HCT116 (cell line): ENCODE measurements around the gene NRP1. TPM values are rescaled to one million over a fixed set of nuclear protein-coding genes. Genes with fewer than 3 reads are reported as not detected.

Source experiments
- ATAC-seq: fragments of 200-7000 bp; cut with Tn5 transposase; 2 replicates; pipeline ENCODE4 v1.9.1; 2020; ENCODE audit warnings: mild to moderate bottlenecking, moderate library complexity
- BruUV-seq: library from RNA; stranded (reverse); fragments of 400-500 nt; replicated peaks from 2 replicates; lab custom pipeline; 2021; lab: Mats Ljungman, UMichigan
- CTCF ChIA-PET: fragments of 300-600 bp; sonication (Branson Sonifier 250); formaldehyde crosslinking; loops from one replicate; lab custom pipeline; 2021; ENCODE audit warnings: antibody characterized with exemption; lab: Charles Lee
- POLR2A ChIA-PET: fragments of 300-600, 350-600 bp; sonication (Branson Sonifier 250); formaldehyde crosslinking; loops from one replicate; lab custom pipeline; 2021; ENCODE audit warnings: antibody characterized with exemption; lab: Charles Lee
- RAD21 ChIA-PET, 2 experiments: fragments of 300-600 bp; sonication (Branson Sonifier 250); formaldehyde crosslinking; loops; one replicate each; lab custom pipeline; 2023; ENCODE audit warnings: low total read pairs in 2 of 2; ENCODE audit not compliant: uncharacterized antibody in 2 of 2, unreplicated experiment in 2 of 2, low non-redundant PET in 1 of 2; lab: Charles Lee
- DNase-seq: peaks from one replicate; pipeline ENCODE4 v3.0.0-alpha.2; 2010; ENCODE audit warnings: low read depth, low spot score
- H2AFZ ChIP-seq: fragments of 200-600 bp; shearing (Covaris generic), sonication (generic); 2 replicates; pipeline ENCODE4 v1.6.1; 2017; ENCODE audit warnings: low read depth, mixed run types, mixed read lengths, antibody characterized with exemption, low read length; ENCODE audit not compliant: poor library complexity, severe bottlenecking
- H3K27ac ChIP-seq: 2 replicates; pipeline ENCODE4 v1.5.1; 2012; ENCODE audit warnings: low read depth, low read length
- H3K27me3 ChIP-seq: fragments of 200-600 bp; sonication (generic); 2 replicates; pipeline ENCODE4 v1.6.1; 2016; ENCODE audit warnings: mixed run types, low read length, mixed read lengths; ENCODE audit not compliant: insufficient read depth
- H3K36me3 ChIP-seq, 2 experiments: fragments of 200-500 bp in 1 of 2; fragments of 200-600 bp in 1 of 2; sonication (Bioruptor generic) in 1 of 2; sonication (generic) in 1 of 2; 2 replicates each; pipeline versions ENCODE4 v1.5.1 to v1.6.1; 2014 to 2016; ENCODE audit warnings: low read length in 2 of 2, inconsistent platforms in 1 of 2, mixed read lengths in 1 of 2, mixed run types in 1 of 2; ENCODE audit not compliant: insufficient read depth in 2 of 2, control insufficient read depth in 1 of 2
- H3K4me1 ChIP-seq, 2 experiments: fragments of 200-600 bp in 1 of 2; sonication (generic) in 1 of 2; 2 replicates each; pipeline versions ENCODE4 v1.5.1 to v1.6.1; 2012 to 2017; ENCODE audit warnings: low read length in 2 of 2, inconsistent platforms in 1 of 2, mild to moderate bottlenecking in 1 of 2, mixed read lengths in 1 of 2, mixed run types in 1 of 2, moderate library complexity in 1 of 2; ENCODE audit not compliant: insufficient read depth in 2 of 2, control insufficient read depth in 1 of 2
- H3K4me2 ChIP-seq: fragments of 200-600 bp; sonication (generic); 2 replicates; pipeline ENCODE4 v1.6.1; 2017; ENCODE audit warnings: mixed run types, low read length, mixed read lengths
- H3K4me3 ChIP-seq, 2 experiments: fragments of 200-600 bp in 1 of 2; sonication (generic) in 1 of 2; replicated peaks in 1 of 2; 2 replicates each; pipeline ENCODE4 v1.5.1; 2011 to 2016; ENCODE audit warnings: low read length in 2 of 2, control low read depth in 1 of 2, low read depth in 1 of 2, mild to moderate bottlenecking in 1 of 2, mixed read lengths in 1 of 2, mixed run types in 1 of 2
- H3K79me2 ChIP-seq: fragments of 200-600 bp; sonication (generic); 2 replicates; pipeline ENCODE4 v1.6.1; 2017; ENCODE audit warnings: mild to moderate bottlenecking, mixed run types, low read length, moderate library complexity, mixed read lengths; ENCODE audit not compliant: insufficient read depth
- H3K9ac ChIP-seq: fragments of 200-600 bp; sonication (generic); 2 replicates; pipeline ENCODE4 v1.6.1; 2016; ENCODE audit warnings: low read length, mixed read lengths
- H3K9me2 ChIP-seq: fragments of 200-600 bp; sonication (generic), shearing (Covaris generic); 2 replicates; pipeline ENCODE4 v1.6.1; 2017; ENCODE audit warnings: mixed run types, mild to moderate bottlenecking, moderate library complexity; ENCODE audit not compliant: insufficient read depth
- H3K9me3 ChIP-seq, 2 experiments: fragments of 200-500 bp in 1 of 2; fragments of 200-600 bp in 1 of 2; sonication (Bioruptor generic) in 1 of 2; sonication (generic) in 1 of 2; 2 replicates each; pipeline ENCODE4 v1.6.1; 2014 to 2017; ENCODE audit warnings: low read length in 2 of 2, mixed read lengths in 2 of 2, inconsistent platforms in 1 of 2, low read depth in 1 of 2, mild to moderate bottlenecking in 1 of 2, mixed run types in 1 of 2, moderate library complexity in 1 of 2; ENCODE audit not compliant: control insufficient read depth in 1 of 2, insufficient read depth in 1 of 2
- H4K20me1 ChIP-seq: fragments of 200-600 bp; sonication (generic), shearing (Covaris generic); 2 replicates; pipeline ENCODE4 v1.6.1; 2017; ENCODE audit warnings: mixed run types, mild to moderate bottlenecking, moderate library complexity; ENCODE audit not compliant: insufficient read depth
- ELF1 ChIP-seq: IDR thresholded peaks from 2 replicates; pipeline ENCODE4 v1.6.1; 2012; ENCODE audit warnings: low read depth, borderline replicate concordance
- EZH2 ChIP-seq: fragments of 200-600 bp; sonication (generic); IDR thresholded peaks from 2 replicates; pipeline ENCODE4 v1.6.1; 2017; ENCODE audit warnings: antibody characterized with exemption, mixed run types
- EZH2phosphoT487 ChIP-seq: fragments of 200-600 bp; IDR thresholded peaks from 2 replicates; pipeline ENCODE4 v1.6.1; 2018; ENCODE audit warnings: antibody characterized with exemption, borderline replicate concordance
- FOSL1 ChIP-seq: IDR thresholded peaks from 2 replicates; pipeline ENCODE4 v1.6.1; 2012; ENCODE audit warnings: low read depth
- POLR2A ChIP-seq: IDR thresholded peaks from 2 replicates; pipeline ENCODE4 v1.7.0; 2011; ENCODE audit warnings: borderline replicate concordance; ENCODE audit not compliant: insufficient read depth, insufficient read length; ENCODE audit errors: extremely low read depth
- SP1 ChIP-seq: IDR thresholded peaks from 2 replicates; pipeline ENCODE4 v1.6.1; 2012; ENCODE audit warnings: low read depth
- SRF ChIP-seq: IDR thresholded peaks from 2 replicates; pipeline ENCODE4 v1.6.1; 2012; ENCODE audit warnings: low read depth
- YY1 ChIP-seq: IDR thresholded peaks from 2 replicates; pipeline ENCODE4 v1.6.1; 2011; ENCODE audit warnings: low read length, low read depth, moderate library complexity, mild to moderate bottlenecking; ENCODE audit not compliant: insufficient replicate concordance; ENCODE audit errors: extremely low read depth
- intact Hi-C: fragments of 100-400 bp; cut with micrococcal nuclease; formaldehyde crosslinking; loops from 2 replicates; pipeline ENCODE4 v1.10.0; 2022
- total RNA-seq: library from RNA; stranded (reverse); gene quantifications from one replicate; pipeline ENCODE4 v1.2.1, GENCODE V29; 2021; ENCODE audit not compliant: unreplicated experiment
- TF ChIP-seq, protein P1 (sequence below): IDR thresholded peaks from 2 replicates; pipeline ENCODE4 v1.6.1; 2012; ENCODE audit warnings: low read depth

Gene NRP1
- total RNA-seq, 1 experiment from 2014 or later, result 3.8 TPM

DNA sequence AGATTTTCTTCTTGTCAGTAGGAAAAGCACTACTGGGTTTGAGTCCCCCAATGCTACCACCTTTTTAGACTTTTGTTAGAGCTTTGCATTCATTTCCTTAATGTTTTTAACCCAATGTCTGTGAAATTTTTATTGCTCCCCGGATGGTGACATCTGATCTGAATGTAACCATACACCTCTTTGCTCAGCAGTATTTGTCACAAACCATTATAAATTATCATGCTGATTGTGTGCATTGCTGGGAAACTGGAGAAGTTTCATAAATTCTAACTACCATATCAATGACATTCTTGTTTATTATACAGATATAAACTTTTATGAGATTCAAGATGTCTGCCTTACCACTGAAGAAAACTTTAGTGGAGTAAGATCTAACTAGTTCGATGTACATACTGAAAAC lies 8.5 kb downstream of the NRP1 start:
- intact Hi-C loops, result loop anchor here (10.0 kb wide), 1 partner anchor 131 kb away; no protein-coding TSS in a partner anchor
- Histone ChIP-seq H3K4me1 (peaks cover 0 to 5% of the 10 kb centered on the region in 2 experiments; a peak in 3 of 4 replicates), H3K9me2 (no peaks in the 10 kb centered on the region), H3K9me3 (no peaks in the 10 kb centered on the region), H3K27ac (no peak overlapping the region), H3K79me2 (no peaks in the 10 kb centered on the region), H3K4me2 (no peak overlapping the region), H4K20me1 (no peaks in the 10 kb centered on the region), H3K4me3 (no peak overlapping the region), H3K9ac (no peak overlapping the region), H3K27me3 (no peaks in the 10 kb centered on the region), H3K36me3 (no peaks in the 10 kb centered on the region), H2AFZ (no peak overlapping the region)
- ChIA-PET CTCF (no interaction called here), RAD21 (no interaction called here), POLR2A (no interaction called here)
- BruUV-seq, result no TSS peak
- DNase-seq, result no peak
- TF ChIP-seq FOSL1, result no peak
- no peak for ATAC-seq

DNA sequence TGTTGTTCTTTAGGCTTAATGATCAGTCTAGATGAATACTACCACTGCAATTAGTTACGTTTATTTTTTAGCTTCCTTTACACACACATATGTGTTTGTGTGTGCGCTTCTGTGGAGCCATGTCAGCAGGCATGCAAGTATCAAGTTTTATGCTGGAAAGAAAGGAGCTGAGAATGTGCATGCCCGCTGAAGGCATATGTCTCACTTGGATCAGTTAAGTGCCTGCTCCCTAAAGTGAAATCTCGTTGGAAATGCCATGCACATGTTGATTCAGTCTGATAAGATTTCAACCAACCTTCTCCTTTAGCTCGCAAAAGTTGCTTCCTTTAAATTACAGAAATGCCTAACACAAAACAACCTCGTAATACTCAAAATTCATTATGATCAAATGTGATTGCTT lies 10.7 kb downstream of the NRP1 start:
- Histone ChIP-seq H4K20me1 (no peaks in the 10 kb centered on the region), H3K79me2 (no peaks in the 10 kb centered on the region), H3K27ac (no peak overlapping the region), H3K4me1 (no peaks in the 10 kb centered on the region), H2AFZ (no peak overlapping the region), H3K36me3 (no peaks in the 10 kb centered on the region), H3K9ac (no peak overlapping the region), H3K9me2 (no peaks in the 10 kb centered on the region), H3K9me3 (no peaks in the 10 kb centered on the region), H3K4me2 (no peak overlapping the region), H3K4me3 (no peak overlapping the region), H3K27me3 (no peaks in the 10 kb centered on the region)
- RAD21 ChIA-PET, result no interaction called here
- POLR2A ChIA-PET, result no interaction called here
- CTCF ChIA-PET, result no interaction called here
- ATAC-seq, result no peak
- no TSS peak for BruUV-seq
- intact Hi-C loops, result loop anchor here (10.0 kb wide), 1 partner anchor 129 kb away; no protein-coding TSS in a partner anchor
- TF ChIP-seq ELF1 (no peak), POLR2A (no peak), YY1 (no peak), SRF (no peak), EZH2 (no peak), EZH2phosphoT487 (no peak), SP1 (no peak)
- TF ChIP-seq, protein P1, sequence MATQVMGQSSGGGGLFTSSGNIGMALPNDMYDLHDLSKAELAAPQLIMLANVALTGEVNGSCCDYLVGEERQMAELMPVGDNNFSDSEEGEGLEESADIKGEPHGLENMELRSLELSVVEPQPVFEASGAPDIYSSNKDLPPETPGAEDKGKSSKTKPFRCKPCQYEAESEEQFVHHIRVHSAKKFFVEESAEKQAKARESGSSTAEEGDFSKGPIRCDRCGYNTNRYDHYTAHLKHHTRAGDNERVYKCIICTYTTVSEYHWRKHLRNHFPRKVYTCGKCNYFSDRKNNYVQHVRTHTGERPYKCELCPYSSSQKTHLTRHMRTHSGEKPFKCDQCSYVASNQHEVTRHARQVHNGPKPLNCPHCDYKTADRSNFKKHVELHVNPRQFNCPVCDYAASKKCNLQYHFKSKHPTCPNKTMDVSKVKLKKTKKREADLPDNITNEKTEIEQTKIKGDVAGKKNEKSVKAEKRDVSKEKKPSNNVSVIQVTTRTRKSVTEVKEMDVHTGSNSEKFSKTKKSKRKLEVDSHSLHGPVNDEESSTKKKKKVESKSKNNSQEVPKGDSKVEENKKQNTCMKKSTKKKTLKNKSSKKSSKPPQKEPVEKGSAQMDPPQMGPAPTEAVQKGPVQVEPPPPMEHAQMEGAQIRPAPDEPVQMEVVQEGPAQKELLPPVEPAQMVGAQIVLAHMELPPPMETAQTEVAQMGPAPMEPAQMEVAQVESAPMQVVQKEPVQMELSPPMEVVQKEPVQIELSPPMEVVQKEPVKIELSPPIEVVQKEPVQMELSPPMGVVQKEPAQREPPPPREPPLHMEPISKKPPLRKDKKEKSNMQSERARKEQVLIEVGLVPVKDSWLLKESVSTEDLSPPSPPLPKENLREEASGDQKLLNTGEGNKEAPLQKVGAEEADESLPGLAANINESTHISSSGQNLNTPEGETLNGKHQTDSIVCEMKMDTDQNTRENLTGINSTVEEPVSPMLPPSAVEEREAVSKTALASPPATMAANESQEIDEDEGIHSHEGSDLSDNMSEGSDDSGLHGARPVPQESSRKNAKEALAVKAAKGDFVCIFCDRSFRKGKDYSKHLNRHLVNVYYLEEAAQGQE, result no peak
- DNase-seq, result no peak
